K562 (cell line): ENCODE data around the gene APPBP2. TPM values are rescaled to one million over a fixed set of nuclear protein-coding genes. Genes with fewer than 3 reads are reported as not detected.

Source experiments
- ATAC-seq: fragments of 200-7000 bp; cut with Tn5 transposase; 3 replicates; pipeline ENCODE4 v1.9.1; 2020; ENCODE audit warnings: moderate library complexity
- BruUV-seq: library from RNA; stranded (reverse); fragments of 400-500 nt; replicated peaks from 2 replicates; lab custom pipeline; 2021; lab: Mats Ljungman, UMichigan
- CTCF ChIA-PET: fragments of 300-600 bp; formaldehyde crosslinking; extraction: SDS; loops from one replicate; lab custom pipeline; 2021; ENCODE audit warnings: low intra/inter-chr PET ratio; lab: Yijun Ruan, JAX
- POLR2A ChIA-PET: fragments of 300-600, 350-650 bp; sonication (Branson Sonifier 250); formaldehyde crosslinking; extraction: SDS; loops from one replicate; lab custom pipeline; 2021; ENCODE audit warnings: antibody characterized with exemption, inconsistent platforms; lab: Yijun Ruan, JAX
- DNase-seq, 4 experiments: peaks; one replicate each; pipeline versions ENCODE4 v3.0.0 to v3.0.0-alpha.2; 2011 to 2018; ENCODE audit warnings: low spot score in 3 of 4, mixed read lengths in 3 of 4; ENCODE audit errors: extremely low read depth in 1 of 4
- FAIRE-seq: peaks from 2 replicates; lab custom pipeline; 2011; peaks lifted over from hg19 to GRCh38; lab: Jason Lieb, UNC
- H2AFZ ChIP-seq: 2 replicates; pipeline ENCODE4 v1.6.0; 2011; ENCODE audit warnings: low read depth, low read length, control low read depth, inconsistent platforms
- H3K27ac ChIP-seq: fragments of 200-600 bp; 3 replicates; pipeline ENCODE4 v1.8.0; 2011; ENCODE audit warnings: low read depth, mild to moderate bottlenecking, control low read depth, inconsistent platforms, low read length, moderate library complexity, mixed read lengths; ENCODE audit errors: extremely low read depth
- H3K27me3 ChIP-seq, 2 experiments: fragments of 300-600 bp in 1 of 2; 2 replicates in 1 of 2; 3 replicates in 1 of 2; pipeline versions ENCODE4 v1.6.0 to v1.8.0; 2011; ENCODE audit warnings: inconsistent platforms in 2 of 2, low read length in 2 of 2, mild to moderate bottlenecking in 1 of 2, mixed read lengths in 1 of 2, moderate library complexity in 1 of 2; ENCODE audit not compliant: control insufficient read depth in 2 of 2, insufficient read depth in 2 of 2
- H3K36me3 ChIP-seq: fragments of 300-600 bp; 3 replicates; pipeline ENCODE4 v1.8.0; 2011; ENCODE audit warnings: mild to moderate bottlenecking, low read length, inconsistent platforms; ENCODE audit not compliant: control insufficient read depth, insufficient read depth
- H3K4me1 ChIP-seq, 2 experiments: fragments of 200-600 bp in 1 of 2; replicated peaks in 1 of 2; 2 replicates in 1 of 2; 3 replicates in 1 of 2; pipeline versions ENCODE4 v1.5.1 to v1.8.0; 2011; ENCODE audit warnings: inconsistent platforms in 2 of 2, low read length in 2 of 2, mild to moderate bottlenecking in 1 of 2, mixed read lengths in 1 of 2, moderate library complexity in 1 of 2; ENCODE audit not compliant: control insufficient read depth in 2 of 2, insufficient read depth in 2 of 2
- H3K4me2 ChIP-seq: 2 replicates; pipeline ENCODE4 v1.6.1; 2011; ENCODE audit warnings: low read length, control low read depth, inconsistent platforms, mixed read lengths; ENCODE audit not compliant: insufficient read depth
- H3K4me3 ChIP-seq: fragments of 200-600 bp; sonication (generic), shearing (Covaris generic); 2 replicates; pipeline ENCODE4 v1.5.1; 2016; ENCODE audit warnings: control low read depth, inconsistent platforms
- H3K79me2 ChIP-seq: fragments of 200-600 bp; 3 replicates; pipeline ENCODE4 v1.8.0; 2011; ENCODE audit warnings: low read length, inconsistent platforms; ENCODE audit not compliant: control insufficient read depth, insufficient read depth
- H3K9ac ChIP-seq, 2 experiments: 2 replicates each; pipeline versions ENCODE4 v1.6.0 to v1.6.1; 2011; ENCODE audit warnings: low read depth in 2 of 2, low read length in 2 of 2, control low read depth in 1 of 2, inconsistent platforms in 1 of 2, mild to moderate bottlenecking in 1 of 2, mixed read lengths in 1 of 2; ENCODE audit not compliant: insufficient read depth in 1 of 2
- H3K9me1 ChIP-seq: one replicate; pipeline ENCODE4 v1.6.0; 2011; ENCODE audit warnings: inconsistent platforms, mild to moderate bottlenecking, low read length, moderate library complexity; ENCODE audit not compliant: control insufficient read depth, insufficient read depth
- H3K9me3 ChIP-seq: replicated peaks from 2 replicates; pipeline ENCODE4 v1.5.1; 2011; ENCODE audit warnings: low read depth, low read length, inconsistent platforms; ENCODE audit not compliant: control insufficient read depth, insufficient read depth
- H4K20me1 ChIP-seq: replicated peaks from 2 replicates; pipeline ENCODE4 v1.6.1; 2011; ENCODE audit warnings: low read length, inconsistent platforms, mixed read lengths; ENCODE audit not compliant: control insufficient read depth, insufficient read depth
- PRDM10 ChIP-seq: fragments of 450-650 bp; IDR thresholded peaks from 2 replicates; pipeline ENCODE4 v1.6.1; 2018; ENCODE audit not compliant: partially characterized antibody
- PTRF ChIP-seq: fragments of 450-650 bp; IDR thresholded peaks from 2 replicates; pipeline ENCODE4 v1.6.1; 2016; ENCODE audit warnings: mild to moderate bottlenecking, missing genetic modification characterization, missing compliant biosample characterization
- ZBTB11 ChIP-seq, 3 experiments: fragments of 200-800 bp in 1 of 3; fragments of 250-450 bp in 1 of 3; fragments of 450-650 bp in 1 of 3; sonication (Bioruptor Pico) in 1 of 3; sonication (Bioruptor generic) in 1 of 3; formaldehyde crosslinking in 1 of 3; IDR thresholded peaks; 2 replicates each; pipeline versions ENCODE4 v1.6.1 to v1.8.0; 2016 to 2022; ENCODE audit warnings: mild to moderate bottlenecking in 2 of 3, missing genetic modification characterization in 2 of 3, missing compliant biosample characterization in 1 of 3, moderate library complexity in 1 of 3
- WGBS: fragments of 100-300 bp; shearing (Covaris generic); methylation state at CpG from one replicate; pipeline ENCODE4 v1.1.6; 2016; ENCODE audit warnings: low coverage, mixed read lengths; ENCODE audit not compliant: insufficient coverage; ENCODE audit errors: missing lambda C conversion rate; 5-methylcytosine and 5-hydroxymethylcytosine counted together
- in situ Hi-C: fragments of 300-500 bp; cut with MboI; formaldehyde crosslinking; loops from 4 replicates; pipeline ENCODE4 v1.15.0; 2018; ENCODE audit warnings: inconsistent platforms, mixed read lengths
- intact Hi-C: fragments of 100-400 bp; cut with micrococcal nuclease; formaldehyde crosslinking; loops from 2 replicates; pipeline ENCODE4 v1.14.2; 2022
- polyA plus RNA-seq, 8 experiments: library from polyadenylated mRNA; depleted of rRNA in 4 of 8; stranded (reverse) in 5 of 8; unstranded in 3 of 8; fragments of >200 nt; fragmentation: Nextera tagmentation in 2 of 8; fragmentation: Illumina TruSeq in 1 of 8; extraction: Ambion mirVana in 2 of 8; extraction: Trizol in 1 of 8; gene quantifications; 2 replicates each; pipeline versions ENCODE4 v1.2.1 to v1.2.3, GENCODE V29; 2011 to 2014; ENCODE audit warnings: inconsistent platforms in 1 of 8, missing spikeins in 1 of 8
- total RNA-seq, 7 experiments: library from RNA; depleted of rRNA in 6 of 7; stranded (reverse); fragments of >200 nt in 6 of 7; fragmentation: Illumina TruSeq in 2 of 7; extraction: Trizol in 2 of 7; gene quantifications; 2 replicates each; pipeline versions ENCODE4 v1.2.1 to v1.2.3, GENCODE V29; 2011 to 2021; ENCODE audit warnings: low replicate concordance in 1 of 7

Gene APPBP2
- total and polyA plus RNA-seq, 9 of the 15 experiments (the other 6 are each of a cell fraction or from before 2014, with no cell fraction given), result 2.7 to 16.8 (median 6.9) TPM

- BruUV-seq, result no TSS peak
Measured at GRCh38 chr17:60447375-60447774, 78.7 kb downstream of the APPBP2 start.

More at GRCh38 chr17:60447375-60447774, 78.7 kb downstream of the APPBP2 start:
- in situ Hi-C loops (no loop called here), intact Hi-C loops (no loop called here)
- TF ChIP-seq PRDM10 (peak; percentile 53), PTRF (tag) (no peak), ZBTB11 (CRISPR knock-in tag; IDR thresholded peaks at IDR 0.05) (peak in 1 of 3 experiments; percentile 75; a peak in 2 of 6 replicates)
- no peaks in the 10 kb centered on the region for H3K9me3 ChIP-seq
- ChIA-PET CTCF (no interaction called here), POLR2A (no interaction called here)
- ATAC-seq (no peak), DNase-seq (no peak), FAIRE-seq (no peak)
- H3K27ac ChIP-seq, result no peak overlapping the region
- H3K79me2 ChIP-seq, result no peaks in the 10 kb centered on the region
- no peaks in the 10 kb centered on the region for H3K9me1 ChIP-seq
- no peaks in the 10 kb centered on the region for H4K20me1 ChIP-seq
- no peak overlapping the region for H3K4me2 ChIP-seq
- H3K4me1 ChIP-seq, result no peaks in the 10 kb centered on the region
- no peaks in the 10 kb centered on the region for H3K27me3 ChIP-seq
- H2AFZ ChIP-seq, result no peak overlapping the region
- no peak overlapping the region for H3K9ac ChIP-seq
- 70% methylated on average over 8 of the region's 8 CpGs for WGBS
- peaks cover 22% of the 10 kb centered on the region; the same call in 1 of the 3 replicates for H3K36me3 ChIP-seq
- H3K4me3 ChIP-seq, result no peak overlapping the region
